ENCODE measurements around the gene LY6G6C. TPM values are rescaled to one million over a fixed set of nuclear protein-coding genes. Genes with fewer than 3 reads are reported as not detected.

Gene LY6G6C
- total and polyA plus RNA-seq, 2 of the 13 experiments (the other 11 are each of a cell fraction or from before 2014, with no cell fraction given) = 0.15 TPM; not detected in 1

DNA sequence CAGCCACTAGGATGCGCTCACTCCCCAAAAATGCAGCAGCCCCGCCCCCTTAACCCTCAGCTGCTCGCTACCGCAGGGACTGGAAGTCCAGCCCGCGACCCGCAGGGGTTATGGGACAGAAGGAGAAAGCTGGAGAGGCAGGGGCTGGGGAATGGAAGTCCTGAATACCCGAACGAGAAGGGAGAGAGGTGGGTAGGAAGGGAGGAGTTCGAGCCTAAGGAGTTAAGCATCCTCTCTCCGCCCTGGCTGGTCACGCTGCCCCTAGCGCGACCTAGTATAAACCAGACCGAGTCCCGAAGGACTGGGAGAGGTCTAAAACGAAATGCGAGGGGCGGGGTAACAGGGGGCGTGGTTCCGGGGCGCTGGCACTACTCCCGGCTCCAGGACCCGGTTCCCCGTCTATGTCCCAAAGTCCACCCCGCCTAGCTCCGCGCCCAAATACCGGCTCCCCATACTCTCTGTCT is 8.0 kb upstream of the LY6G6C start (continued):
- TF ChIP-seq, protein P1, sequence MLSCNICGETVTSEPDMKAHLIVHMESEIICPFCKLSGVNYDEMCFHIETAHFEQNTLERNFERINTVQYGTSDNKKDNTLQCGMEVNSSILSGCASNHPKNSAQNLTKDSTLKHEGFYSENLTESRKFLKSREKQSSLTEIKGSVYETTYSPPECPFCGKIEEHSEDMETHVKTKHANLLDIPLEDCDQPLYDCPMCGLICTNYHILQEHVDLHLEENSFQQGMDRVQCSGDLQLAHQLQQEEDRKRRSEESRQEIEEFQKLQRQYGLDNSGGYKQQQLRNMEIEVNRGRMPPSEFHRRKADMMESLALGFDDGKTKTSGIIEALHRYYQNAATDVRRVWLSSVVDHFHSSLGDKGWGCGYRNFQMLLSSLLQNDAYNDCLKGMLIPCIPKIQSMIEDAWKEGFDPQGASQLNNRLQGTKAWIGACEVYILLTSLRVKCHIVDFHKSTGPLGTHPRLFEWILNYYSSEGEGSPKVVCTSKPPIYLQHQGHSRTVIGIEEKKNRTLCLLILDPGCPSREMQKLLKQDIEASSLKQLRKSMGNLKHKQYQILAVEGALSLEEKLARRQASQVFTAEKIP (CRISPR knock-in tag; IDR thresholded peaks at IDR 0.05; ENCODE audit: borderline replicate concordance) = no peak
- TF ChIP-seq, protein P2, sequence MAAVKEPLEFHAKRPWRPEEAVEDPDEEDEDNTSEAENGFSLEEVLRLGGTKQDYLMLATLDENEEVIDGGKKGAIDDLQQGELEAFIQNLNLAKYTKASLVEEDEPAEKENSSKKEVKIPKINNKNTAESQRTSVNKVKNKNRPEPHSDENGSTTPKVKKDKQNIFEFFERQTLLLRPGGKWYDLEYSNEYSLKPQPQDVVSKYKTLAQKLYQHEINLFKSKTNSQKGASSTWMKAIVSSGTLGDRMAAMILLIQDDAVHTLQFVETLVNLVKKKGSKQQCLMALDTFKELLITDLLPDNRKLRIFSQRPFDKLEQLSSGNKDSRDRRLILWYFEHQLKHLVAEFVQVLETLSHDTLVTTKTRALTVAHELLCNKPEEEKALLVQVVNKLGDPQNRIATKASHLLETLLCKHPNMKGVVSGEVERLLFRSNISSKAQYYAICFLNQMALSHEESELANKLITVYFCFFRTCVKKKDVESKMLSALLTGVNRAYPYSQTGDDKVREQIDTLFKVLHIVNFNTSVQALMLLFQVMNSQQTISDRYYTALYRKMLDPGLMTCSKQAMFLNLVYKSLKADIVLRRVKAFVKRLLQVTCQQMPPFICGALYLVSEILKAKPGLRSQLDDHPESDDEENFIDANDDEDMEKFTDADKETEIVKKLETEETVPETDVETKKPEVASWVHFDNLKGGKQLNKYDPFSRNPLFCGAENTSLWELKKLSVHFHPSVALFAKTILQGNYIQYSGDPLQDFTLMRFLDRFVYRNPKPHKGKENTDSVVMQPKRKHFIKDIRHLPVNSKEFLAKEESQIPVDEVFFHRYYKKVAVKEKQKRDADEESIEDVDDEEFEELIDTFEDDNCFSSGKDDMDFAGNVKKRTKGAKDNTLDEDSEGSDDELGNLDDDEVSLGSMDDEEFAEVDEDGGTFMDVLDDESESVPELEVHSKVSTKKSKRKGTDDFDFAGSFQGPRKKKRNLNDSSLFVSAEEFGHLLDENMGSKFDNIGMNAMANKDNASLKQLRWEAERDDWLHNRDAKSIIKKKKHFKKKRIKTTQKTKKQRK (IDR thresholded peaks at IDR 0.05; ENCODE audit: low read length) = no peak
- TF ChIP-seq, protein P3, sequence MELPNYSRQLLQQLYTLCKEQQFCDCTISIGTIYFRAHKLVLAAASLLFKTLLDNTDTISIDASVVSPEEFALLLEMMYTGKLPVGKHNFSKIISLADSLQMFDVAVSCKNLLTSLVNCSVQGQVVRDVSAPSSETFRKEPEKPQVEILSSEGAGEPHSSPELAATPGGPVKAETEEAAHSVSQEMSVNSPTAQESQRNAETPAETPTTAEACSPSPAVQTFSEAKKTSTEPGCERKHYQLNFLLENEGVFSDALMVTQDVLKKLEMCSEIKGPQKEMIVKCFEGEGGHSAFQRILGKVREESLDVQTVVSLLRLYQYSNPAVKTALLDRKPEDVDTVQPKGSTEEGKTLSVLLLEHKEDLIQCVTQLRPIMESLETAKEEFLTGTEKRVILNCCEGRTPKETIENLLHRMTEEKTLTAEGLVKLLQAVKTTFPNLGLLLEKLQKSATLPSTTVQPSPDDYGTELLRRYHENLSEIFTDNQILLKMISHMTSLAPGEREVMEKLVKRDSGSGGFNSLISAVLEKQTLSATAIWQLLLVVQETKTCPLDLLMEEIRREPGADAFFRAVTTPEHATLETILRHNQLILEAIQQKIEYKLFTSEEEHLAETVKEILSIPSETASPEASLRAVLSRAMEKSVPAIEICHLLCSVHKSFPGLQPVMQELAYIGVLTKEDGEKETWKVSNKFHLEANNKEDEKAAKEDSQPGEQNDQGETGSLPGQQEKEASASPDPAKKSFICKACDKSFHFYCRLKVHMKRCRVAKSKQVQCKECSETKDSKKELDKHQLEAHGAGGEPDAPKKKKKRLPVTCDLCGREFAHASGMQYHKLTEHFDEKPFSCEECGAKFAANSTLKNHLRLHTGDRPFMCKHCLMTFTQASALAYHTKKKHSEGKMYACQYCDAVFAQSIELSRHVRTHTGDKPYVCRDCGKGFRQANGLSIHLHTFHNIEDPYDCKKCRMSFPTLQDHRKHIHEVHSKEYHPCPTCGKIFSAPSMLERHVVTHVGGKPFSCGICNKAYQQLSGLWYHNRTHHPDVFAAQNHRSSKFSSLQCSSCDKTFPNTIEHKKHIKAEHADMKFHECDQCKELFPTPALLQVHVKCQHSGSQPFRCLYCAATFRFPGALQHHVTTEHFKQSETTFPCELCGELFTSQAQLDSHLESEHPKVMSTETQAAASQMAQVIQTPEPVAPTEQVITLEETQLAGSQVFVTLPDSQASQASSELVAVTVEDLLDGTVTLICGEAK (IDR thresholded peaks at IDR 0.05) = no peak
- TF ChIP-seq, protein P3 (CRISPR knock-in tag; IDR thresholded peaks at IDR 0.05) = no peak
- TF ChIP-seq MIER2 (CRISPR knock-in tag; IDR thresholded peaks at IDR 0.05) = no peak; the same call in 1 of the 2 replicates
- TF ChIP-seq SYNCRIP (IDR thresholded peaks at IDR 0.05; ENCODE audit: insufficient read depth, low read depth, low read length) = no peak
- TF ChIP-seq SMAD3 (CRISPR knock-in tag; IDR thresholded peaks at IDR 0.05) = peak; percentile 78; the same call in 1 of the 2 replicates
- TF ChIP-seq ZNF615 (CRISPR knock-in tag; IDR thresholded peaks at IDR 0.05; ENCODE audit: borderline replicate concordance) = peak; percentile 88
- peak; percentile 18; the same call in 1 of the 2 replicates for TF ChIP-seq ZNF629 (CRISPR knock-in tag; conservative IDR thresholded peaks at IDR 0.05)
- no peak for TF ChIP-seq LCORL (IDR thresholded peaks at IDR 0.05)
- TF ChIP-seq LCORL (CRISPR knock-in tag; IDR thresholded peaks at IDR 0.05) = peak; percentile 78; the same call in 1 of the 2 replicates
- TF ChIP-seq PAF1 (CRISPR knock-in tag; IDR thresholded peaks at IDR 0.05) = peak; percentile 53; the same call in 1 of the 2 replicates
- TF ChIP-seq ZNF749 (CRISPR knock-in tag; IDR thresholded peaks at IDR 0.05; ENCODE audit: borderline replicate concordance) = no peak
- TF ChIP-seq ZNF274 (CRISPR knock-in tag; IDR thresholded peaks at IDR 0.05) = no peak; the same call in 1 of the 2 replicates
- peak; percentile 34; the same call in 1 of the 2 replicates for TF ChIP-seq RFXANK (CRISPR knock-in tag; IDR thresholded peaks at IDR 0.05)
- TF ChIP-seq ZNF12 (CRISPR knock-in tag; IDR thresholded peaks at IDR 0.05) = peak; percentile 7; the same call in 1 of the 2 replicates

Data from HepG2 (cell line).